ENCODE data around the gene PHF13. TPM values are rescaled to one million over a fixed set of nuclear protein-coding genes. Genes with fewer than 3 reads are reported as not detected.

Gene PHF13
- polyA plus RNA-seq, 2 donors: 8.4 to 9.0 TPM

DNA sequence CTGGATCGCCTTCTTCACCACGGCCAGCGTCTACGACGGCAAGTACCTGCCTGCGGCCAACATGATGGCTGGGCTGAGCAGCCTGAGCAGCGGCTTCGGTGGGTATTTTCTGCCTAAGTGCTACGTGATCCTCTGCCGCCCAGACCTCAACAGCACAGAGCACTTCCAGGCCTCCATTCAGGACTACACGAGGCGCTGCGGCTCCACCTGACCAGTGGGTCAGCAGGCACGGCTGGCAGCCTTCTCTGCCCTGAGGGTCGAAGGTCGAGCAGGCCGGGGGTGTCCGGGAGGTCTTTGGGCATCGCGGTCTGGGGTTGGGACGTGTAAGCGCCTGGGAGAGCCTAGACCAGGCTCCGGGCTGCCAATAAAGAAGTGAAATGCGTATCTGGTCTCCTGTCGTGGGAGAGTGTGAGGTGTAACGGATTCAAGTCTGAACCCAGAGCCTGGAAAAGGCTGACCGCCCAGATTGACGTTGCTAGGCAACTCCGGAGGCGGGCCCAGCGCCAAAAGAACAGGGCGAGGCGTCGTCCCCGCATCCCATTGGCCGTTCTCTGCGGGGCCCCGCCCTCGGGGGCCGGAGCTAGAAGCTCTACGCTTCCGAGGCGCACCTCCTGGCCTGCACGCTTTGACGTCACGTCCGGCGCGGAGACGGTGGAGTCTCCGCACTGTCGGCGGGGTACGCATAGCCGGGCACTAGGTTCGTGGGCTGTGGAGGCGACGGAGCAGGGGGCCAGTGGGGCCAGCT lies 34.0 kb upstream of the PHF13 start, which contains the start of gene ZBTB48:
Gene ZBTB48, plus strand, starts transcription at position 621 of the 745 bp plus-strand sequence. CDS start 616 bp downstream, outside the sequence.
- Histone ChIP-seq H3K27ac (ENCODE audit: low read depth in 2 of 2, low read length in 1 of 2) (peak within 1 kb of the TSS; percentile 91 to 96), H3K36me3 (ENCODE audit: control insufficient read depth in 2 of 2, insufficient read depth in 2 of 2, low read length in 1 of 2) (no peaks in the 10 kb centered on the region), H3K9me3 (ENCODE audit: control insufficient read depth in 2 of 2, insufficient read depth in 1 of 2, low read depth in 1 of 2, low read length in 1 of 2) (no peaks in the 10 kb centered on the region), H3K27me3 (ENCODE audit: control insufficient read depth in 1 of 2, insufficient read depth in 2 of 2, low read length in 2 of 2) (no peaks in the 10 kb centered on the region), H3K4me3 (ENCODE audit: low read depth in 1 of 2, low read length in 2 of 2) (peak within 1 kb of the TSS; percentile 69 to 89), H3K4me1 (ENCODE audit: control insufficient read depth in 2 of 2, insufficient read depth in 2 of 2, low read length in 1 of 2) (peaks cover 5 to 12% of the 10 kb centered on the region in 2 donors)
- 11% methylated on average over 58 of the region's 58 CpGs for WGBS, 2 donors

DNA sequence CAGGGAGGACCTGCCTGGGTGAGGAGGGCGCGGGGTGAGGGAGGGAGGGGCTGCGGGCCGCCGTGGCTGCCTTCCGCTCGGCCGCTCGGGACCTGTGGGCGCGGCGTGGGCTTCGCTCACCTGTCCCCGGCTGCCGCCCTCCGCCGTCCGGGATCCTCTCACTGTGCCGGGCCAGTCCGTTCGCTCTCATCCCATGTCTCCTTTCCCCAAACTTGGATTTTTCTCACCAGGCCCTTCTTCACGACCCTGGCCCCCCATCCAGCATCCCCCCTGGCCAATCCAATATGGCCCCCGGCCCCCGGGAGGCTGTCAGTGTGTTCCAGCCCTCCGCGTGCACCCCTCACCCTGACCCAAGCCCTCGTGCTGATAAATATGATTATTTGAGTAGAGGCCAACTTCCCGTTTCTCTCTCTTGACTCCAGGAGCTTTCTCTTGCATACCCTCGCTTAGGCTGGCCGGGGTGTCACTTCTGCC lies 33.4 kb upstream of the PHF13 start:
- Histone ChIP-seq H3K27ac (ENCODE audit: low read depth in 2 of 2, low read length in 1 of 2) (peak overlapping the region; percentile 91 to 96), H3K27me3 (ENCODE audit: control insufficient read depth in 1 of 2, insufficient read depth in 2 of 2, low read length in 2 of 2) (no peaks in the 10 kb centered on the region), H3K4me3 (ENCODE audit: low read depth in 1 of 2, low read length in 2 of 2) (peak overlapping the region; percentile 69 to 89), H3K4me1 (ENCODE audit: control insufficient read depth in 2 of 2, insufficient read depth in 2 of 2, low read length in 1 of 2) (peaks cover 5 to 12% of the 10 kb centered on the region in 2 donors), H3K9me3 (ENCODE audit: control insufficient read depth in 2 of 2, insufficient read depth in 1 of 2, low read depth in 1 of 2, low read length in 1 of 2) (no peaks in the 10 kb centered on the region), H3K36me3 (ENCODE audit: control insufficient read depth in 2 of 2, insufficient read depth in 2 of 2, low read length in 1 of 2) (no peaks in the 10 kb centered on the region)
- 2% methylated on average over 16 to 30 of the region's 30 CpGs for WGBS, 2 donors

DNA sequence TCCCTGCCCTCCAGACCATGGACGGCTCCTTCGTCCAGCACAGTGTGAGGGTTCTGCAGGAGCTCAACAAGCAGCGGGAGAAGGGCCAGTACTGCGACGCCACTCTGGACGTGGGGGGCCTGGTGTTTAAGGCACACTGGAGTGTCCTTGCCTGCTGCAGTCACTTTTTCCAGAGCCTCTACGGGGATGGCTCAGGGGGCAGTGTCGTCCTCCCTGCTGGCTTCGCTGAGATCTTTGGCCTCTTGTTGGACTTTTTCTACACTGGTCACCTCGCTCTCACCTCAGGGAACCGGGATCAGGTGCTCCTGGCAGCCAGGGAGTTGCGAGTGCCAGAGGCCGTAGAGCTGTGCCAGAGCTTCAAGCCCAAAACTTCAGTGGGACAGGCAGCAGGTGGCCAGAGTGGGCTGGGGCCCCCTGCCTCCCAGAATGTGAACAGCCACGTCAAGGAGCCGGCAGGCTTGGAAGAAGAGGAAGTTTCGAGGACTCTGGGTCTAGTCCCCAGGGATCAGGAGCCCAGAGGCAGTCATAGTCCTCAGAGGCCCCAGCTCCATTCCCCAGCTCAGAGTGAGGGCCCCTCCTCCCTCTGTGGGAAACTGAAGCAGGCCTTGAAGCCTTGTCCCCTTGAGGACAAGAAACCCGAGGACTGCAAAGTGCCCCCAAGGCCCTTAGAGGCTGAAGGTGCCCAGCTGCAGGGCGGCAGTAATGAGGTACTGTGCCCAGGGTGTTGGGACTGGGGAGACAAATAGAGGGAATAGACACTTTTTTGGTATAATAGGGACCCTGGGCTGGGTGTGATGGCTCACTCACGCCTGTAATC lies 32.7 kb upstream of the PHF13 start:
- WGBS, 2 donors: 27 to 28% methylated on average over 19 of the region's 19 CpGs
- H3K4me1 ChIP-seq (ENCODE audit: control insufficient read depth in 2 of 2, insufficient read depth in 2 of 2, low read length in 1 of 2): peaks cover 5 to 12% of the 10 kb centered on the region in 2 donors

DNA sequence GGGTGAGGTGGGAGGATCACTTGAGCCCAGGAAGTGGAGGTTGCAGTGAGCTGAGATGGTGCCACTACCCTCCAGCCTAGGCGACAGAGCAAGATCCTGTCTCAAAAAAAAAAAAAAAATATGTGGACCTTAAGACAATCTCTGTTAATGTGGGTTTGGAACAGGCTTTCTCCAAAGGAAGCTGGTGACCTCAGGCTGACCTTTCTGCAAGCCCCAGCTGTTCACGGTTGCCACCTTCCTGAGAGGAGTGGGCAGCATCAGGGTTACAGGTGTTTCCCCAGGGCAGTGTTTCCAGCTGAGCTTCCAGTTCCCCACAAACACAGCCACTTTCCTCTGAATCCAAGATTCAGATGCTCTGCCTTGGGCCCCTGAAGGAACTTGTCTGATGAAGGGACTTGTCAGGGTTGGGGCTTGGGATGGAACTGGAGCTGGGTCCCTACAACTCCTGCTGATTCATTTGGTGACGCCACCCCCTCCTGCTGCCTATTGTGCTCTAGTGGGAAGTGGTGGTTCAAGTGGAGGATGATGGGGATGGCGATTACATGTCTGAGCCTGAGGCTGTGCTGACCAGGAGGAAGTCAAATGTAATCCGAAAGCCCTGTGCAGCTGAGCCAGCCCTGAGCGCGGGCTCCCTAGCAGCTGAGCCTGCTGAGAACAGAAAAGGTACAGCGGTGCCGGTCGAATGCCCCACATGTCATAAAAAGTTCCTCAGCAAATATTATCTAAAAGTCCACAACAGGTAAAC lies 31.8 kb upstream of the PHF13 start:
- Histone ChIP-seq H3K36me3 (ENCODE audit: control insufficient read depth in 2 of 2, insufficient read depth in 2 of 2, low read length in 1 of 2) (peaks cover 0 to 3% of the 10 kb centered on the region in 2 donors), H3K27me3 (ENCODE audit: control insufficient read depth in 1 of 2, insufficient read depth in 2 of 2, low read length in 2 of 2) (no peaks in the 10 kb centered on the region), H3K4me3 (ENCODE audit: low read depth in 1 of 2, low read length in 2 of 2) (no peak overlapping the region), H3K9me3 (ENCODE audit: control insufficient read depth in 2 of 2, insufficient read depth in 1 of 2, low read depth in 1 of 2, low read length in 1 of 2) (no peaks in the 10 kb centered on the region), H3K4me1 (ENCODE audit: control insufficient read depth in 2 of 2, insufficient read depth in 2 of 2, low read length in 1 of 2) (peaks cover 9 to 12% of the 10 kb centered on the region in 2 donors), H3K27ac (ENCODE audit: low read depth in 2 of 2, low read length in 1 of 2) (peak overlapping the region in 1 of 2 donors; percentile 53)
- 59 to 66% methylated on average over 10 of the region's 10 CpGs for WGBS, 2 donors

More for the DNA sequence above, 32.7 kb upstream of the PHF13 start:
- Histone ChIP-seq H3K36me3 (ENCODE audit: control insufficient read depth in 2 of 2, insufficient read depth in 2 of 2, low read length in 1 of 2) (no peaks in the 10 kb centered on the region), H3K27ac (ENCODE audit: low read depth in 2 of 2, low read length in 1 of 2) (peak overlapping the region; percentile 91 to 96), H3K4me3 (ENCODE audit: low read depth in 1 of 2, low read length in 2 of 2) (peak overlapping the region; percentile 69 to 89), H3K9me3 (ENCODE audit: control insufficient read depth in 2 of 2, insufficient read depth in 1 of 2, low read depth in 1 of 2, low read length in 1 of 2) (no peaks in the 10 kb centered on the region), H3K27me3 (ENCODE audit: control insufficient read depth in 1 of 2, insufficient read depth in 2 of 2, low read length in 2 of 2) (no peaks in the 10 kb centered on the region)

DNA sequence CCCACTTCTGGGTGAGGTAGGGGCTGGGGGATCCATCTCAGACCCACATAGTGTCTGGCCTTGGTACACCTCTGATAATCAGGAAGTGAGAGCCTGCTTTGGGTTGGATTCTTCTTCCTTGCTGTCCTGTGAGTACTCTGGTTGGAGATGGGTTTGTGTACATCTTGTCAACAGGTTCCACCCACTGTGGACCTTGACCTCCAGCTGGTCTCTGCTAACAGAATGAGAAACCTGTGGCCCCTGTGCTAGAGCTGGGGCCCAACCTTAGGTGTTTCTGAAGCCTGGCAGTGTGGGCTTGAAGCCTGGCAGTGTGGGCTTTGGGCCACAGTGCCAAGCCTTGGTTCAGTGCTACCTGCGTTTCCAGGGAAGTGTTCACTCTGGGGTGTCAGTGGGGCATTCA lies 31.2 kb upstream of the PHF13 start:
- Histone ChIP-seq H3K27me3 (ENCODE audit: control insufficient read depth in 1 of 2, insufficient read depth in 2 of 2, low read length in 2 of 2) (no peaks in the 10 kb centered on the region), H3K4me1 (ENCODE audit: control insufficient read depth in 2 of 2, insufficient read depth in 2 of 2, low read length in 1 of 2) (peaks cover 12 to 15% of the 10 kb centered on the region in 2 donors), H3K9me3 (ENCODE audit: control insufficient read depth in 2 of 2, insufficient read depth in 1 of 2, low read depth in 1 of 2, low read length in 1 of 2) (no peaks in the 10 kb centered on the region), H3K27ac (ENCODE audit: low read depth in 2 of 2, low read length in 1 of 2) (peak overlapping the region in 1 of 2 donors; percentile 53), H3K36me3 (ENCODE audit: control insufficient read depth in 2 of 2, insufficient read depth in 2 of 2, low read length in 1 of 2) (peaks cover 0 to 3% of the 10 kb centered on the region in 2 donors), H3K4me3 (ENCODE audit: low read depth in 1 of 2, low read length in 2 of 2) (no peak overlapping the region)
- WGBS, 2 donors: 68 to 81% methylated on average over 1 of the region's 1 CpG

GRCh38 chr1:6584126-6585080 lies 29.1 kb upstream of the PHF13 start:
- Histone ChIP-seq H3K4me3 (ENCODE audit: low read depth in 1 of 2, low read length in 2 of 2) (no peak overlapping the region), H3K27me3 (ENCODE audit: control insufficient read depth in 1 of 2, insufficient read depth in 2 of 2, low read length in 2 of 2) (no peaks in the 10 kb centered on the region), H3K9me3 (ENCODE audit: control insufficient read depth in 2 of 2, insufficient read depth in 1 of 2, low read depth in 1 of 2, low read length in 1 of 2) (no peaks in the 10 kb centered on the region), H3K36me3 (ENCODE audit: control insufficient read depth in 2 of 2, insufficient read depth in 2 of 2, low read length in 1 of 2) (peaks cover 5 to 16% of the 10 kb centered on the region in 2 donors), H3K4me1 (ENCODE audit: control insufficient read depth in 2 of 2, insufficient read depth in 2 of 2, low read length in 1 of 2) (peaks cover 17 to 31% of the 10 kb centered on the region in 2 donors), H3K27ac (ENCODE audit: low read depth in 2 of 2, low read length in 1 of 2) (no peak overlapping the region)
- WGBS, 2 donors: 65 to 68% methylated on average over 21 of the region's 21 CpGs

GRCh38 chr1:6585081-6585722 lies 28.3 kb upstream of the PHF13 start:
- Histone ChIP-seq H3K4me1 (ENCODE audit: control insufficient read depth in 2 of 2, insufficient read depth in 2 of 2, low read length in 1 of 2) (peaks cover 16 to 31% of the 10 kb centered on the region in 2 donors), H3K27me3 (ENCODE audit: control insufficient read depth in 1 of 2, insufficient read depth in 2 of 2, low read length in 2 of 2) (no peaks in the 10 kb centered on the region), H3K9me3 (ENCODE audit: control insufficient read depth in 2 of 2, insufficient read depth in 1 of 2, low read depth in 1 of 2, low read length in 1 of 2) (no peaks in the 10 kb centered on the region), H3K36me3 (ENCODE audit: control insufficient read depth in 2 of 2, insufficient read depth in 2 of 2, low read length in 1 of 2) (peaks cover 5 to 24% of the 10 kb centered on the region in 2 donors), H3K27ac (ENCODE audit: low read depth in 2 of 2, low read length in 1 of 2) (no peak overlapping the region), H3K4me3 (ENCODE audit: low read depth in 1 of 2, low read length in 2 of 2) (no peak overlapping the region)
- 75 to 76% methylated on average over 12 of the region's 12 CpGs for WGBS, 2 donors

DNA sequence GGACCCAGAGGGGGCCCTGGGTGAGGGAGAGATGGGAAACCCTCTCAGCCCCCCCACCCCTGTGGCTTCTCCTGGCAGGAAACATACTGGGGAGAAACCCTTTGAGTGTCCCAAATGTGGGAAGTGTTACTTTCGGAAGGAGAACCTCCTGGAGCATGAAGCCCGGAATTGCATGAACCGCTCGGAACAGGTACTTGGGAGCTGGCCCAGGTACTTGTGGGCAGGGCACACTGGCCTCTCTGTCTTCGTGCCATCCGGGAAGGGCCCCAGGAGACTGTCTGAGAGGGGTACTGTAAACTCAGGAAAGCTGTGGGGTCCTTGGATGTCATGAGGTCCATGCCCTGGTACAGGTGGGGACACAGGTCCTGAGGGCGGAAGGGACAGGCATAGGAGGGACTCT lies 27.7 kb upstream of the PHF13 start:
- Histone ChIP-seq H3K4me1 (ENCODE audit: control insufficient read depth in 2 of 2, insufficient read depth in 2 of 2, low read length in 1 of 2) (peaks cover 16 to 26% of the 10 kb centered on the region in 2 donors), H3K9me3 (ENCODE audit: control insufficient read depth in 2 of 2, insufficient read depth in 1 of 2, low read depth in 1 of 2, low read length in 1 of 2) (no peaks in the 10 kb centered on the region), H3K27ac (ENCODE audit: low read depth in 2 of 2, low read length in 1 of 2) (no peak overlapping the region), H3K27me3 (ENCODE audit: control insufficient read depth in 1 of 2, insufficient read depth in 2 of 2, low read length in 2 of 2) (no peaks in the 10 kb centered on the region), H3K4me3 (ENCODE audit: low read depth in 1 of 2, low read length in 2 of 2) (no peak overlapping the region), H3K36me3 (ENCODE audit: control insufficient read depth in 2 of 2, insufficient read depth in 2 of 2, low read length in 1 of 2) (peaks cover 5 to 27% of the 10 kb centered on the region in 2 donors)
- 74 to 88% methylated on average over 7 of the region's 7 CpGs for WGBS, 2 donors

All from esophagus (tissue), 2 donors.